HCT116 (cell line): ENCODE measurements around the gene SKAP1. TPM values are rescaled to one million over a fixed set of nuclear protein-coding genes. Genes with fewer than 3 reads are reported as not detected.

Experiments used
- ATAC-seq: fragments of 200-7000 bp; cut with Tn5 transposase; 2 replicates; pipeline ENCODE4 v1.9.1; 2020; ENCODE audit warnings: mild to moderate bottlenecking, moderate library complexity
- BruUV-seq: library from RNA; stranded (reverse); fragments of 400-500 nt; replicated peaks from 2 replicates; lab custom pipeline; 2021; lab: Mats Ljungman, UMichigan
- CTCF ChIA-PET: fragments of 300-600 bp; sonication (Branson Sonifier 250); formaldehyde crosslinking; loops from one replicate; lab custom pipeline; 2021; ENCODE audit warnings: antibody characterized with exemption; lab: Charles Lee
- POLR2A ChIA-PET: fragments of 300-600, 350-600 bp; sonication (Branson Sonifier 250); formaldehyde crosslinking; loops from one replicate; lab custom pipeline; 2021; ENCODE audit warnings: antibody characterized with exemption; lab: Charles Lee
- RAD21 ChIA-PET, 2 experiments: fragments of 300-600 bp; sonication (Branson Sonifier 250); formaldehyde crosslinking; loops; one replicate each; lab custom pipeline; 2023; ENCODE audit warnings: low total read pairs in 2 of 2; ENCODE audit not compliant: uncharacterized antibody in 2 of 2, unreplicated experiment in 2 of 2, low non-redundant PET in 1 of 2; lab: Charles Lee
- DNase-seq: peaks from one replicate; pipeline ENCODE4 v3.0.0-alpha.2; 2010; ENCODE audit warnings: low read depth, low spot score
- H2AFZ ChIP-seq: fragments of 200-600 bp; shearing (Covaris generic), sonication (generic); 2 replicates; pipeline ENCODE4 v1.6.1; 2017; ENCODE audit warnings: low read depth, mixed run types, mixed read lengths, antibody characterized with exemption, low read length; ENCODE audit not compliant: poor library complexity, severe bottlenecking
- H3K27ac ChIP-seq: 2 replicates; pipeline ENCODE4 v1.5.1; 2012; ENCODE audit warnings: low read depth, low read length
- H3K27me3 ChIP-seq: fragments of 200-600 bp; sonication (generic); 2 replicates; pipeline ENCODE4 v1.6.1; 2016; ENCODE audit warnings: mixed run types, low read length, mixed read lengths; ENCODE audit not compliant: insufficient read depth
- H3K36me3 ChIP-seq, 2 experiments: fragments of 200-500 bp in 1 of 2; fragments of 200-600 bp in 1 of 2; sonication (Bioruptor generic) in 1 of 2; sonication (generic) in 1 of 2; 2 replicates each; pipeline versions ENCODE4 v1.5.1 to v1.6.1; 2014 to 2016; ENCODE audit warnings: low read length in 2 of 2, inconsistent platforms in 1 of 2, mixed read lengths in 1 of 2, mixed run types in 1 of 2; ENCODE audit not compliant: insufficient read depth in 2 of 2, control insufficient read depth in 1 of 2
- H3K4me1 ChIP-seq, 2 experiments: fragments of 200-600 bp in 1 of 2; sonication (generic) in 1 of 2; 2 replicates each; pipeline versions ENCODE4 v1.5.1 to v1.6.1; 2012 to 2017; ENCODE audit warnings: low read length in 2 of 2, inconsistent platforms in 1 of 2, mild to moderate bottlenecking in 1 of 2, mixed read lengths in 1 of 2, mixed run types in 1 of 2, moderate library complexity in 1 of 2; ENCODE audit not compliant: insufficient read depth in 2 of 2, control insufficient read depth in 1 of 2
- H3K4me2 ChIP-seq: fragments of 200-600 bp; sonication (generic); 2 replicates; pipeline ENCODE4 v1.6.1; 2017; ENCODE audit warnings: mixed run types, low read length, mixed read lengths
- H3K4me3 ChIP-seq, 2 experiments: fragments of 200-600 bp in 1 of 2; sonication (generic) in 1 of 2; replicated peaks in 1 of 2; 2 replicates each; pipeline ENCODE4 v1.5.1; 2011 to 2016; ENCODE audit warnings: low read length in 2 of 2, control low read depth in 1 of 2, low read depth in 1 of 2, mild to moderate bottlenecking in 1 of 2, mixed read lengths in 1 of 2, mixed run types in 1 of 2
- H3K79me2 ChIP-seq: fragments of 200-600 bp; sonication (generic); 2 replicates; pipeline ENCODE4 v1.6.1; 2017; ENCODE audit warnings: mild to moderate bottlenecking, mixed run types, low read length, moderate library complexity, mixed read lengths; ENCODE audit not compliant: insufficient read depth
- H3K9ac ChIP-seq: fragments of 200-600 bp; sonication (generic); 2 replicates; pipeline ENCODE4 v1.6.1; 2016; ENCODE audit warnings: low read length, mixed read lengths
- H3K9me2 ChIP-seq: fragments of 200-600 bp; sonication (generic), shearing (Covaris generic); 2 replicates; pipeline ENCODE4 v1.6.1; 2017; ENCODE audit warnings: mixed run types, mild to moderate bottlenecking, moderate library complexity; ENCODE audit not compliant: insufficient read depth
- H3K9me3 ChIP-seq, 2 experiments: fragments of 200-500 bp in 1 of 2; fragments of 200-600 bp in 1 of 2; sonication (Bioruptor generic) in 1 of 2; sonication (generic) in 1 of 2; 2 replicates each; pipeline ENCODE4 v1.6.1; 2014 to 2017; ENCODE audit warnings: low read length in 2 of 2, mixed read lengths in 2 of 2, inconsistent platforms in 1 of 2, low read depth in 1 of 2, mild to moderate bottlenecking in 1 of 2, mixed run types in 1 of 2, moderate library complexity in 1 of 2; ENCODE audit not compliant: control insufficient read depth in 1 of 2, insufficient read depth in 1 of 2
- H4K20me1 ChIP-seq: fragments of 200-600 bp; sonication (generic), shearing (Covaris generic); 2 replicates; pipeline ENCODE4 v1.6.1; 2017; ENCODE audit warnings: mixed run types, mild to moderate bottlenecking, moderate library complexity; ENCODE audit not compliant: insufficient read depth
- ATF3 ChIP-seq: IDR thresholded peaks from 2 replicates; pipeline ENCODE4 v1.6.1; 2012
- CEBPB ChIP-seq: IDR thresholded peaks from 2 replicates; pipeline ENCODE4 v1.6.1; 2012; ENCODE audit warnings: low read depth
- CTCF ChIP-seq, 3 experiments: fragments of 200-600 bp in 1 of 3; sonication (generic) in 1 of 3; IDR thresholded peaks in 2 of 3; conservative IDR thresholded peaks in 1 of 3; 2 replicates each; pipeline ENCODE4 v1.5.1; 2012 to 2017; ENCODE audit warnings: low read depth in 2 of 3, low read length in 2 of 3, antibody characterized with exemption in 1 of 3, borderline replicate concordance in 1 of 3, control low read depth in 1 of 3, mild to moderate bottlenecking in 1 of 3, mixed read lengths in 1 of 3, mixed run types in 1 of 3, moderate library complexity in 1 of 3; ENCODE audit not compliant: insufficient read depth in 1 of 3
- EGR1 ChIP-seq: IDR thresholded peaks from 2 replicates; pipeline ENCODE4 v1.6.1; 2012; ENCODE audit warnings: low read depth
- EZH2phosphoT487 ChIP-seq: fragments of 200-600 bp; IDR thresholded peaks from 2 replicates; pipeline ENCODE4 v1.6.1; 2018; ENCODE audit warnings: antibody characterized with exemption, borderline replicate concordance
- JUND ChIP-seq: IDR thresholded peaks from 2 replicates; pipeline ENCODE4 v1.6.1; 2012
- MAX ChIP-seq: IDR thresholded peaks from 2 replicates; pipeline ENCODE4 v1.6.1; 2012
- POLR2A ChIP-seq: IDR thresholded peaks from 2 replicates; pipeline ENCODE4 v1.7.0; 2011; ENCODE audit warnings: borderline replicate concordance; ENCODE audit not compliant: insufficient read depth, insufficient read length; ENCODE audit errors: extremely low read depth
- RAD21 ChIP-seq: IDR thresholded peaks from 2 replicates; pipeline ENCODE4 v1.6.1; 2012; ENCODE audit warnings: low read depth, mild to moderate bottlenecking
- REST ChIP-seq: IDR thresholded peaks from 2 replicates; pipeline ENCODE4 v1.6.1; 2012; ENCODE audit warnings: low read depth
- SP1 ChIP-seq: IDR thresholded peaks from 2 replicates; pipeline ENCODE4 v1.6.1; 2012; ENCODE audit warnings: low read depth
- SRF ChIP-seq: IDR thresholded peaks from 2 replicates; pipeline ENCODE4 v1.6.1; 2012; ENCODE audit warnings: low read depth
- TCF7L2 ChIP-seq: IDR thresholded peaks from 2 replicates; pipeline ENCODE4 v1.7.0; 2011; ENCODE audit warnings: borderline replicate concordance, inconsistent platforms; ENCODE audit not compliant: insufficient read depth, insufficient read length; ENCODE audit errors: extremely low read depth
- ZBTB33 ChIP-seq: IDR thresholded peaks from 2 replicates; pipeline ENCODE4 v1.6.1; 2011; ENCODE audit warnings: mild to moderate bottlenecking, low read length, moderate library complexity; ENCODE audit not compliant: insufficient replicate concordance; ENCODE audit errors: extremely low read depth
- ZNF274 ChIP-seq: fragments of 200-500 bp; sonication (Bioruptor generic); IDR thresholded peaks from 2 replicates; pipeline ENCODE4 v1.6.1; 2014; ENCODE audit warnings: mild to moderate bottlenecking, low read depth, low read length, inconsistent platforms
- intact Hi-C: fragments of 100-400 bp; cut with micrococcal nuclease; formaldehyde crosslinking; loops from 2 replicates; pipeline ENCODE4 v1.10.0; 2022
- total RNA-seq: library from RNA; stranded (reverse); gene quantifications from one replicate; pipeline ENCODE4 v1.2.1, GENCODE V29; 2021; ENCODE audit not compliant: unreplicated experiment

Gene SKAP1
- total RNA-seq, 1 experiment from 2014 or later = 12.4 TPM

GRCh38 chr17:48413613-48414405 lies 16.2 kb downstream of the SKAP1 start:
- no peaks in the 10 kb centered on the region for H3K36me3 ChIP-seq
- H4K20me1 ChIP-seq = no peaks in the 10 kb centered on the region
- CTCF ChIA-PET = no interaction called here
- H3K27ac ChIP-seq = no peak overlapping the region
- TF ChIP-seq ZNF274 (no peak), REST (no peak), RAD21 (no peak), ATF3 (no peak), EGR1 (no peak), POLR2A (no peak), TCF7L2 (no peak), MAX (no peak), SP1 (no peak), SRF (no peak), ZBTB33 (no peak), CTCF (IDR thresholded peaks at IDR 0.05 in 2 of 3, conservative IDR thresholded peaks at IDR 0.05 in 1 of 3; ENCODE audit: borderline replicate concordance in 1 of 3, insufficient read depth in 1 of 3, low read depth in 2 of 3, low read length in 2 of 3) (no peak), EZH2phosphoT487 (no peak), JUND (no peak), CEBPB (no peak)
- H3K9me2 ChIP-seq = no peaks in the 10 kb centered on the region
- H3K9me3 ChIP-seq = no peaks in the 10 kb centered on the region
- POLR2A ChIA-PET = no interaction called here
- no peak overlapping the region for H3K9ac ChIP-seq
- intact Hi-C loops = no loop called here
- DNase-seq = no peak
- no peak for ATAC-seq
- no TSS peak for BruUV-seq
- no peaks in the 10 kb centered on the region for H3K79me2 ChIP-seq
- RAD21 ChIA-PET = no interaction called here
- no peak overlapping the region for H2AFZ ChIP-seq
- no peaks in the 10 kb centered on the region for H3K27me3 ChIP-seq
- H3K4me1 ChIP-seq = no peaks in the 10 kb centered on the region
- no peak overlapping the region for H3K4me2 ChIP-seq
- no peak overlapping the region for H3K4me3 ChIP-seq
